GM23338 (cell line): Measurements from ENCODE around the gene EIF3B.

Experiments
- CREB1 ChIP-seq: fragments of 250-450 bp; sonication (Bioruptor Pico); IDR thresholded peaks from 2 replicates; pipeline ENCODE4 v1.5.0; 2020; ENCODE audit warnings: low read depth, mild to moderate bottlenecking, moderate library complexity
- EZH2 ChIP-seq: fragments of 200-600 bp; sonication (generic); IDR thresholded peaks from one replicate; pipeline ENCODE4 v1.8.0; 2017; ENCODE audit warnings: antibody characterized with exemption, mild to moderate bottlenecking, low read depth; ENCODE audit not compliant: unreplicated experiment
- EZH2phosphoT487 ChIP-seq: fragments of 200-600 bp; sonication (generic); IDR thresholded peaks from one replicate; pipeline ENCODE4 v1.8.1; 2018; ENCODE audit warnings: antibody characterized with exemption; ENCODE audit not compliant: unreplicated experiment
- JUNB ChIP-seq: IDR thresholded peaks from one replicate; pipeline ENCODE4 v1.6.1; 2016; ENCODE audit warnings: antibody characterized with exemption; ENCODE audit not compliant: unreplicated experiment
- NANOG ChIP-seq: IDR thresholded peaks from 2 replicates; pipeline ENCODE4 v1.6.1; 2016; ENCODE audit warnings: antibody characterized with exemption, borderline replicate concordance
- POLR2AphosphoS5 ChIP-seq: IDR thresholded peaks from 2 replicates; pipeline ENCODE4 v1.6.1; 2016; ENCODE audit warnings: antibody characterized with exemption, low read depth
- ZNF114 ChIP-seq: fragments of 250-450 bp; sonication (Bioruptor Pico); IDR thresholded peaks from 2 replicates; pipeline ENCODE4 v1.5.0; 2020; ENCODE audit warnings: mild to moderate bottlenecking, moderate library complexity
- ZNF331 ChIP-seq: fragments of 250-450 bp; sonication (Bioruptor Pico); IDR thresholded peaks from 2 replicates; pipeline ENCODE4 v1.5.0; 2020; ENCODE audit warnings: low read depth, mild to moderate bottlenecking, moderate library complexity
- TF ChIP-seq, protein P1 (sequence below): IDR thresholded peaks from 2 replicates; pipeline ENCODE4 v1.6.1; 2016; ENCODE audit warnings: antibody characterized with exemption
- TF ChIP-seq, protein P2 (sequence below), 2 experiments: fragments of 200-600 bp in 1 of 2; sonication (generic) in 1 of 2; conservative IDR thresholded peaks; 2 replicates each; pipeline versions ENCODE4 v1.5.1 to v1.6.1; 2016 to 2017; ENCODE audit warnings: antibody characterized with exemption in 2 of 2, low read depth in 2 of 2, mild to moderate bottlenecking in 2 of 2, moderate library complexity in 1 of 2
- TF ChIP-seq, protein P3 (sequence below): IDR thresholded peaks from one replicate; pipeline ENCODE4 v1.6.1; 2018; ENCODE audit warnings: antibody characterized with exemption; ENCODE audit not compliant: unreplicated experiment
- TF ChIP-seq, protein P4 (sequence below): fragments of 250-450 bp; sonication (Bioruptor Pico); IDR thresholded peaks from 2 replicates; pipeline ENCODE4 v1.5.0; 2020; ENCODE audit warnings: mild to moderate bottlenecking, moderate library complexity

DNA sequence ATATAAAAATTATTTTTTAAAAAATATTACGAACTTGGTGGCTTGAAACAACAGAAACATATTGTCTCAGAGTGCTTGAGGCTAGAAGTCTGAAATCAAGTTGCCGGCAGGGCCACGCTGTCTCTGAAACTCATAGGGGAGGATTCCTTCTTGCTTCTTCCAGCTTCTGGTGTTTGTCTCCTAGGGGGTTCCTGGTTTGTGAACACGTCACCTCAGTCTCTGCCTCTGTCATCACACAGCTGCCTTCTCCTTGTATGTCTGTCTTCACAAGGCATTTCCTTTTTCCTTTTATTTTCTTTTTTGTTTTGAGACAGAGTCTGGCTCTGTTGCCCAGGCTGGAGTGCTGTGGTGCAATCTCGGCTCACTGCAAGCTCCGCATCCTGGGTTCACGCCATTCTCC, 27.7 kb upstream of the EIF3B start:
- TF ChIP-seq, protein P1, sequence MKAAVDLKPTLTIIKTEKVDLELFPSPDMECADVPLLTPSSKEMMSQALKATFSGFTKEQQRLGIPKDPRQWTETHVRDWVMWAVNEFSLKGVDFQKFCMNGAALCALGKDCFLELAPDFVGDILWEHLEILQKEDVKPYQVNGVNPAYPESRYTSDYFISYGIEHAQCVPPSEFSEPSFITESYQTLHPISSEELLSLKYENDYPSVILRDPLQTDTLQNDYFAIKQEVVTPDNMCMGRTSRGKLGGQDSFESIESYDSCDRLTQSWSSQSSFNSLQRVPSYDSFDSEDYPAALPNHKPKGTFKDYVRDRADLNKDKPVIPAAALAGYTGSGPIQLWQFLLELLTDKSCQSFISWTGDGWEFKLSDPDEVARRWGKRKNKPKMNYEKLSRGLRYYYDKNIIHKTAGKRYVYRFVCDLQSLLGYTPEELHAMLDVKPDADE = no peak
- TF ChIP-seq EZH2 = no peak
- TF ChIP-seq, protein P2, sequence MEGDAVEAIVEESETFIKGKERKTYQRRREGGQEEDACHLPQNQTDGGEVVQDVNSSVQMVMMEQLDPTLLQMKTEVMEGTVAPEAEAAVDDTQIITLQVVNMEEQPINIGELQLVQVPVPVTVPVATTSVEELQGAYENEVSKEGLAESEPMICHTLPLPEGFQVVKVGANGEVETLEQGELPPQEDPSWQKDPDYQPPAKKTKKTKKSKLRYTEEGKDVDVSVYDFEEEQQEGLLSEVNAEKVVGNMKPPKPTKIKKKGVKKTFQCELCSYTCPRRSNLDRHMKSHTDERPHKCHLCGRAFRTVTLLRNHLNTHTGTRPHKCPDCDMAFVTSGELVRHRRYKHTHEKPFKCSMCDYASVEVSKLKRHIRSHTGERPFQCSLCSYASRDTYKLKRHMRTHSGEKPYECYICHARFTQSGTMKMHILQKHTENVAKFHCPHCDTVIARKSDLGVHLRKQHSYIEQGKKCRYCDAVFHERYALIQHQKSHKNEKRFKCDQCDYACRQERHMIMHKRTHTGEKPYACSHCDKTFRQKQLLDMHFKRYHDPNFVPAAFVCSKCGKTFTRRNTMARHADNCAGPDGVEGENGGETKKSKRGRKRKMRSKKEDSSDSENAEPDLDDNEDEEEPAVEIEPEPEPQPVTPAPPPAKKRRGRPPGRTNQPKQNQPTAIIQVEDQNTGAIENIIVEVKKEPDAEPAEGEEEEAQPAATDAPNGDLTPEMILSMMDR (conservative IDR thresholded peaks at IDR 0.05; ENCODE audit: low read depth in 2 of 2) = no peak
- TF ChIP-seq ZNF114 (CRISPR knock-in tag) = no peak
- no peak for TF ChIP-seq ZNF331
- TF ChIP-seq EZH2phosphoT487 = no peak
- TF ChIP-seq POLR2AphosphoS5 = no peak
- TF ChIP-seq, protein P3, sequence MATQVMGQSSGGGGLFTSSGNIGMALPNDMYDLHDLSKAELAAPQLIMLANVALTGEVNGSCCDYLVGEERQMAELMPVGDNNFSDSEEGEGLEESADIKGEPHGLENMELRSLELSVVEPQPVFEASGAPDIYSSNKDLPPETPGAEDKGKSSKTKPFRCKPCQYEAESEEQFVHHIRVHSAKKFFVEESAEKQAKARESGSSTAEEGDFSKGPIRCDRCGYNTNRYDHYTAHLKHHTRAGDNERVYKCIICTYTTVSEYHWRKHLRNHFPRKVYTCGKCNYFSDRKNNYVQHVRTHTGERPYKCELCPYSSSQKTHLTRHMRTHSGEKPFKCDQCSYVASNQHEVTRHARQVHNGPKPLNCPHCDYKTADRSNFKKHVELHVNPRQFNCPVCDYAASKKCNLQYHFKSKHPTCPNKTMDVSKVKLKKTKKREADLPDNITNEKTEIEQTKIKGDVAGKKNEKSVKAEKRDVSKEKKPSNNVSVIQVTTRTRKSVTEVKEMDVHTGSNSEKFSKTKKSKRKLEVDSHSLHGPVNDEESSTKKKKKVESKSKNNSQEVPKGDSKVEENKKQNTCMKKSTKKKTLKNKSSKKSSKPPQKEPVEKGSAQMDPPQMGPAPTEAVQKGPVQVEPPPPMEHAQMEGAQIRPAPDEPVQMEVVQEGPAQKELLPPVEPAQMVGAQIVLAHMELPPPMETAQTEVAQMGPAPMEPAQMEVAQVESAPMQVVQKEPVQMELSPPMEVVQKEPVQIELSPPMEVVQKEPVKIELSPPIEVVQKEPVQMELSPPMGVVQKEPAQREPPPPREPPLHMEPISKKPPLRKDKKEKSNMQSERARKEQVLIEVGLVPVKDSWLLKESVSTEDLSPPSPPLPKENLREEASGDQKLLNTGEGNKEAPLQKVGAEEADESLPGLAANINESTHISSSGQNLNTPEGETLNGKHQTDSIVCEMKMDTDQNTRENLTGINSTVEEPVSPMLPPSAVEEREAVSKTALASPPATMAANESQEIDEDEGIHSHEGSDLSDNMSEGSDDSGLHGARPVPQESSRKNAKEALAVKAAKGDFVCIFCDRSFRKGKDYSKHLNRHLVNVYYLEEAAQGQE = no peak
- TF ChIP-seq CREB1 (CRISPR knock-in tag) = no peak
- no peak for TF ChIP-seq JUNB
- TF ChIP-seq, protein P4, sequence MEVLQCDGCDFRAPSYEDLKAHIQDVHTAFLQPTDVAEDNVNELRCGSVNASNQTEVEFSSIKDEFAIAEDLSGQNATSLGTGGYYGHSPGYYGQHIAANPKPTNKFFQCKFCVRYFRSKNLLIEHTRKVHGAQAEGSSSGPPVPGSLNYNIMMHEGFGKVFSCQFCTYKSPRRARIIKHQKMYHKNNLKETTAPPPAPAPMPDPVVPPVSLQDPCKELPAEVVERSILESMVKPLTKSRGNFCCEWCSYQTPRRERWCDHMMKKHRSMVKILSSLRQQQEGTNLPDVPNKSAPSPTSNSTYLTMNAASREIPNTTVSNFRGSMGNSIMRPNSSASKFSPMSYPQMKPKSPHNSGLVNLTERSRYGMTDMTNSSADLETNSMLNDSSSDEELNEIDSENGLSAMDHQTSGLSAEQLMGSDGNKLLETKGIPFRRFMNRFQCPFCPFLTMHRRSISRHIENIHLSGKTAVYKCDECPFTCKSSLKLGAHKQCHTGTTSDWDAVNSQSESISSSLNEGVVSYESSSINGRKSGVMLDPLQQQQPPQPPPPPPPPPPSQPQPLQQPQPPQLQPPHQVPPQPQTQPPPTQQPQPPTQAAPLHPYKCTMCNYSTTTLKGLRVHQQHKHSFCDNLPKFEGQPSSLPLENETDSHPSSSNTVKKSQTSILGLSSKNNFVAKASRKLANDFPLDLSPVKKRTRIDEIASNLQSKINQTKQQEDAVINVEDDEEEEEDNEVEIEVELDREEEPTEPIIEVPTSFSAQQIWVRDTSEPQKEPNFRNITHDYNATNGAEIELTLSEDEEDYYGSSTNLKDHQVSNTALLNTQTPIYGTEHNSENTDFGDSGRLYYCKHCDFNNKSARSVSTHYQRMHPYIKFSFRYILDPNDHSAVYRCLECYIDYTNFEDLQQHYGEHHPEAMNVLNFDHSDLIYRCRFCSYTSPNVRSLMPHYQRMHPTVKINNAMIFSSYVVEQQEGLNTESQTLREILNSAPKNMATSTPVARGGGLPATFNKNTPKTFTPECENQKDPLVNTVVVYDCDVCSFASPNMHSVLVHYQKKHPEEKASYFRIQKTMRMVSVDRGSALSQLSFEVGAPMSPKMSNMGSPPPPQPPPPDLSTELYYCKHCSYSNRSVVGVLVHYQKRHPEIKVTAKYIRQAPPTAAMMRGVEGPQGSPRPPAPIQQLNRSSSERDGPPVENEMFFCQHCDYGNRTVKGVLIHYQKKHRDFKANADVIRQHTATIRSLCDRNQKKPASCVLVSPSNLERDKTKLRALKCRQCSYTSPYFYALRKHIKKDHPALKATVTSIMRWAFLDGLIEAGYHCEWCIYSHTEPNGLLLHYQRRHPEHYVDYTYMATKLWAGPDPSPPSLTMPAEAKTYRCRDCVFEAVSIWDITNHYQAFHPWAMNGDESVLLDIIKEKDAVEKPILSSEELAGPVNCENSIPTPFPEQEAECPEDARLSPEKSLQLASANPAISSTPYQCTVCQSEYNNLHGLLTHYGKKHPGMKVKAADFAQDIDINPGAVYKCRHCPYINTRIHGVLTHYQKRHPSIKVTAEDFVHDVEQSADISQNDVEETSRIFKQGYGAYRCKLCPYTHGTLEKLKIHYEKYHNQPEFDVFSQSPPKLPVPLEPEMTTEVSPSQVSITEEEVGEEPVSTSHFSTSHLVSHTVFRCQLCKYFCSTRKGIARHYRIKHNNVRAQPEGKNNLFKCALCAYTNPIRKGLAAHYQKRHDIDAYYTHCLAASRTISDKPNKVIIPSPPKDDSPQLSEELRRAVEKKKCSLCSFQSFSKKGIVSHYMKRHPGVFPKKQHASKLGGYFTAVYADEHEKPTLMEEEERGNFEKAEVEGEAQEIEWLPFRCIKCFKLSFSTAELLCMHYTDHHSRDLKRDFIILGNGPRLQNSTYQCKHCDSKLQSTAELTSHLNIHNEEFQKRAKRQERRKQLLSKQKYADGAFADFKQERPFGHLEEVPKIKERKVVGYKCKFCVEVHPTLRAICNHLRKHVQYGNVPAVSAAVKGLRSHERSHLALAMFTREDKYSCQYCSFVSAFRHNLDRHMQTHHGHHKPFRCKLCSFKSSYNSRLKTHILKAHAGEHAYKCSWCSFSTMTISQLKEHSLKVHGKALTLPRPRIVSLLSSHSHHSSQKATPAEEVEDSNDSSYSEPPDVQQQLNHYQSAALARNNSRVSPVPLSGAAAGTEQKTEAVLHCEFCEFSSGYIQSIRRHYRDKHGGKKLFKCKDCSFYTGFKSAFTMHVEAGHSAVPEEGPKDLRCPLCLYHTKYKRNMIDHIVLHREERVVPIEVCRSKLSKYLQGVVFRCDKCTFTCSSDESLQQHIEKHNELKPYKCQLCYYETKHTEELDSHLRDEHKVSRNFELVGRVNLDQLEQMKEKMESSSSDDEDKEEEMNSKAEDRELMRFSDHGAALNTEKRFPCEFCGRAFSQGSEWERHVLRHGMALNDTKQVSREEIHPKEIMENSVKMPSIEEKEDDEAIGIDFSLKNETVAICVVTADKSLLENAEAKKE (CRISPR knock-in tag) = no peak
- TF ChIP-seq NANOG = no peak
